ENCODE data around the gene DCAF11.

GRCh38 chr14:24072881-24073877 lies 41.4 kb upstream of the DCAF11 start:
- no peak for TF ChIP-seq TOX (CRISPR knock-in tag; IDR thresholded peaks at IDR 0.05; ENCODE audit: borderline replicate concordance)
- TF ChIP-seq ARNTL (CRISPR knock-in tag; IDR thresholded peaks at IDR 0.05; ENCODE audit: borderline replicate concordance, low read depth), result no peak
- TF ChIP-seq ZNF8 (CRISPR knock-in tag; IDR thresholded peaks at IDR 0.05), result no peak
- no peak for TF ChIP-seq SNAI2 (CRISPR knock-in tag; IDR thresholded peaks at IDR 0.05)
- no peak for TF ChIP-seq ISL1 (CRISPR knock-in tag; IDR thresholded peaks at IDR 0.05)
